ENCODE results near the gene ZNF808.
"Not testable (repeated sequence)": the region's sequence is repeated elsewhere in the genome, so short reads cannot be mapped to it uniquely, and the experiment has no call there.

Gene ZNF808

DNA sequence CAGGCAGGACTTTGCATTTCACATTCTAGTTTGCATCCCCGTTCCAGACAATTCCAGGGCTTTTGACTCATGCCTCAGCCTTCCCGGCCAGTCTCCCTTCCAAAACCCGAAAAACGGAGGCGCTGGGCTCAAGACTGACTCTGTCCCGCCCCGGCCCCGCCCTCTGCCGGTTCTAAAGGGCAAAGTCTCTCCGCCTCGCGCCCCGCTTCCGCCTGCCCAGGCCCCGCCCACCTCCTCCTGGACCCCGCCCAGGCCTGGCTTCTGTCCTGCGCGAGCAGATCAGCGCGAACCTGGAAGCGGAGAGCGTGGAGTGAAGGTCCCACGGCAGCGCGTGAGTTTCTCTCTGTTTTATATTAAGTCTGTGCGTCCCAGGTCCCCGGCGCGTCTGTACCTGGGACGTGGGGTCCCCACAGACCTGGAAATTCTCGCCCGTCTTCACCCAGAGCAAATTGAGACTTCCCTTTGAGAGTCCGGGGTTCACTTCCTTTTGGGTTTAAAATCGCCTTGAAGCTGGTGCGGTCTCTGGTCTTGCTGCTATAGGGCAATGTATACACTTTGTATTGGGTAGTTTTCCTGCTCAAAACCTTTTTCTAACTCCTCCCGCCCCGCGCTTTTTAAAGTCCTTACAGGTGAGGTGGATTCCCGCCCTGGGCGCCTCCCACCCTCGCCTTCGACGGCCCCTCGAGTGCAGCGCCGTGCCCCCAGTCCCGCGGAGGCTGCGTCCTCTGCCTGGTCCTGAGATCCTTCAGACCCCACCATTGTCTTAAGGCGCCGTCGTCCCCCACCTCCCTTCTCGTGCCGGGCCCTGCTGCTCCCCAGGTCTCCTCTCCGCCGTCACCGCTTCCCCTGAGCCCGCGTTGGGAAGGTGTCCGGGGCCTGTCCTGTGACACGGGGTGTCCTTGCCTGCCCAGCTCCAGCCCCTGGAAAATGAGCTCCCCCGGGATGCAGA, 73.8 kb downstream of the ZNF808 start:
- DNase-seq, result peak; percentile 89

DNA sequence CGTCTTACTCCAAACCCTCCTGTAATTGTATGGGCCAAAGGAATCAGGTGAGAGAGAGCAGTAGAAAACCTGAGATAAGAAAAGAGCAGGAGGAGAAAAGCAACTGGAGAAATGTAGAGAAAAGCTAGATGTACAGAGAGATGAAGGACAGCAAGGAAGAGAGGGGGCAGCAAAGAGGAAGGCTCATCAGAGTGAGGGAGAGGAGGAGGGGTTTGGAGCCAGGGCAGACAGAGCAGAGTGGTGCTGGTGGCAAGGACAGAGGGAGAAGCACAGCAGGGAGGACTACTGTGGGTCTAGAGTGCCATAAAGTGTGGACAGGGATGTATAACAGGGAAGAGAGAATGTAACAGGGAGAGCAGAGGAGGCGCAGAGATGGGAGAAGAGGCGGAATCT, 74.5 kb downstream of the ZNF808 start:
- DNase-seq, result not testable (repeated sequence)

DNA sequence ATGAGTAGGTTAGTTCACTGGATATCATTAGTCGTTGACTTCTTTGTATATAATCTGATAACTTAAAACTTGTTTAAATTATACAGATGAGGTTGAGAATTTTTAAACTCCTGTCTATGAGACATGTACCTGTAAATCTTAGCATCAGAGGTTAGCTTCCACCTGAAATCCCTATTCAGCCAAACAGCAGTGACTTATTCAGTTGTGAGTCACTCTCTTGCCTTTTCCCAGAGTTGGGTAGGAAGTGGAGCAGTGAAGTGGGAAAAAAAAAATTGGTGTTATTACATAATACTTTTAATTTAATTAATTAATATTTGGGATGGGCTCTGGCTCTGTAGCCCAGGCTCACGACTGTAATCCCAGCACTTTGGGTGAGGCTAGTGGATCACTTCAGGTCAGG, 75.5 kb downstream of the ZNF808 start:
- DNase-seq, result no peak

DNA sequence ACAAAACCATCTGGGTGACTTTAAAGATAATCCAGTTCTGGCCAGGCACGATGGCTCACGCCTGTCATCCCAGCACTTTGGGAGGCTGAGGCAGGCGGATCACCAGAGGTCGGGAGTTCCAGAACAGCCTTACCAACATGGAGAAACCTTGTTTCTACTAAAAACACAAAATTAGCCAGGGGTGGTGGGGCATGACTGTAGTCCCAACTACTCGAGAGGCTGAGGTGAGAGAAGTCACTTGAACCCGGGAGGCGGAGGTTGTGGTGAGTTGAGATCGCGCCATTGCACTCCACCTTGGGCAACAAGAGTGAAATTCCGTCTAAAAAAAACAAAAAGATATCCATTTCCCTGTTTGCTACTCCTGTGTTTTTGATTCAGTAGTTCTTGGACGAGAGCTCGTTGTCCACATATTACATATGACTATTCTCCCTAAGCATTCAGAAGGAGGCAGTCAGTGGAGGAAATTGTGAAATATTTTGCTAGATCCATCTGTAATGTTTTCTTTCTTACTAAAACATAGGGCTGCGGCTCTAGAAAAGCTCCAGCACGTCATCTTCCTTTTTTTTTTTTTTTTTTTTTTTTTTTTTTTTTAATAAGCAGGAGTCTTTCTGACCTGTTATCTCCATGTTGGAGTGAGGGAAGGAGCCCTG, 76.2 kb downstream of the ZNF808 start:
- DNase-seq, result no peak
